ENCODE results near the gene KLF12. TPM values are rescaled to one million over a fixed set of nuclear protein-coding genes. Genes with fewer than 3 reads are reported as not detected.

The KLF12 gene
- polyA plus RNA-seq, 1 donor: 29.0 TPM

DNA sequence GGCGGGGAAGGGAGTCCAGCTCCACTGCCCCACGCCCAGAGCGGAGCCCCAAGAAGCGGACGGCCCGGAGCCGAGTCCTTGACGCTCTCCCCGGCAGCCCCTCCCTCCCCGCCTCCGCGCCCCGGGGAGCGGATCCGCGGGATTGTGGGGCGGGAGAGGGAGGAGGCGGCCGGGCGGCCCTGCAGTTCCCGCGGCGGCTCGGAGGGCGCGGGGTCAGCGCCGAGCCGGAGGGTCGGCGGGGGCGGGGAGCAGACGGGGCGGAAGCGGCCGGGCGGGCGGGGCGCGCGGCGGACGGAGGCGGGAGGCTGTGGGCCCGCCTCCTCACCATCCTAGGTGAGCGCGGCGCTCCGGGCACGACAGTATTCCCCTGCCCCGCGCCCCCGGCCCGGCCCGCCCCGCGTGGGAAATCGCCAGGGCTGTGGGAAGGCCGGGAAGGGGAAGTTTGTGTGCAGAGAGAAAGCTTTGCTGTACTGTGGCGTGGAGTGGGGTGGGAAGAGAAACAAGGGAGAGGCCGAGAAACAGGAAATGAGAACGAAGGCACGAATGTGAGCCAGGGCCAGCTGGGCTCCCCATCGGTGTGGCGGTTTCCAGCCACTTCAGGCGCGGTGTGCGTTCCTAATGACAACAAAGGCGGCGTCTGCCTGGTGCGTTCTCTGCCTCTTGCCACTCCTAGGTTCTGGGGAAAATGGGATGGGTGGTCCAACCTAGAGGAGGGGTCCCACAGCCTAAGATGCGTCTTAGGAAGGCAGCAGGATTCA lies 1.3 kb upstream of the KLF12 start:
- peak; percentile 75 for DNase-seq

DNA sequence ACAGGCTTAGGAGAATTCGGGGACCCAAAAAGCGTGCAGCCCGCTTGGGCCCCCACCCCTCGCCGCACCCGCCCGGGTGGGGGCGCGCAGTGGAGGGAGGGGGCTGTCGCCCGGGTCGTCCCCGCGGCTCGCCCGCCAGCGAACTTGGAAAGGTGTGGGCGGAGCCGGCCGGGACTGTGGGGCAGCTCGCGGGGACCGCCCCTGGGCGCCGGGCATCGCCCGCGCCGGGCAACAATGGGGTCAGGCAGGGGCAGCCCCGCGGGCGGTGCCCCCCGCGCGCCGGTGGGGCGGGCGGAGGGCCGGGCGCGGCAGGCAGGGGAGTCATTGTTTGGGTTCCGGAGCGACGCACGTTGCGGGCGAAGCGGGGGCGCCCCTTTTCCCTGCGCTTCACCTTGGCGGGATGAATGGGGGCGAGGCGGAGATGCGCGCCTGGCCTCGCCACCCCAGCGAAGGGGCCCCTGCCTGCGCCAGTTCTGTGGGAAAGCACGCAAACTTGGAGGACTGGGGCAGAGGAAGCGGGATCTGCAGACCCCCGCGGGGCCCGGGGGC lies 647 bp upstream of the KLF12 start:
- peak; percentile 62 for DNase-seq

- peak; percentile 89 for DNase-seq
Observed at GRCh38 chr13:74133657-74134201, 475 bp downstream of the KLF12 start.

DNA sequence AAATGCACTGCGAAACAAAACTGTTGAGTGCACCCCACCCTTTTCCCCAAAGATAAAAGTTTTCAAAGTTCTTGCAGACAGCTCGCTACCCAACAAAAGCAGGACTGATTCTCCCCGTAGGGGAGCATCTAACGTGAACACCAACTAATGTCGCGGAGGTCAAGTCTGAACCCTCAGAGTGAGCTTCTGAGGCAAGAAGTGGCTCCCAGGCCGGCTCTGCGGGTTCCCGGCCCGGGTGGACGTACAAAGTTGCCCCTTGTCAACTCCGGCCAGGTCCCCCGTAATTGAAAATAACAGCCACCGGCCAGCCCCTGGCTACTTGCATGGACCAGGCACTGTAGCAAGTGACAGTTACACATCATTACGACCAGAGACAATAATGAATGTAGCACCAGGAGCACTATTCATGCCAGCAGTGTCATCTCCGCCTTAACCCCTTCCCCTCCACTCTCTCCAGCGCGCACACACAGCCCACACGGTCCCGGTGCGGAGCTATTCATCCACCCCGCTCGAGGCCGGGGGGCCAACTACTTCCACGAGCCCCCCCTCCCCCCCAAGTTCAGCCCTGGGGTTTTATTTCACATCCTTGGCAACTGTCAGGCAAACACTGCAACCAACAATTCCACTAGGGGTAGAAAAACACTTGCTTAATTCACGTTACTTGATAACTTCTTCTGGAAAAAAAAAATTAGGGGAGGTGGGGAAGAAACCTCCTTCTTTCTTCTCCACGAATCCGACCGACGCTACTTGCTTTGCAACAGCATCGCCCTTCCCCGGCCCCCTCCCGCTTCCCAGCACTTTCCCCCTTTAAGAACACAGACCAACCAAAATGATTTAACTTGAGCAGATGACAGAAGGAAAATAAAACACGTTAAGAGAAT lies 1.2 kb downstream of the KLF12 start:
- DNase-seq: peak; percentile 36

DNA sequence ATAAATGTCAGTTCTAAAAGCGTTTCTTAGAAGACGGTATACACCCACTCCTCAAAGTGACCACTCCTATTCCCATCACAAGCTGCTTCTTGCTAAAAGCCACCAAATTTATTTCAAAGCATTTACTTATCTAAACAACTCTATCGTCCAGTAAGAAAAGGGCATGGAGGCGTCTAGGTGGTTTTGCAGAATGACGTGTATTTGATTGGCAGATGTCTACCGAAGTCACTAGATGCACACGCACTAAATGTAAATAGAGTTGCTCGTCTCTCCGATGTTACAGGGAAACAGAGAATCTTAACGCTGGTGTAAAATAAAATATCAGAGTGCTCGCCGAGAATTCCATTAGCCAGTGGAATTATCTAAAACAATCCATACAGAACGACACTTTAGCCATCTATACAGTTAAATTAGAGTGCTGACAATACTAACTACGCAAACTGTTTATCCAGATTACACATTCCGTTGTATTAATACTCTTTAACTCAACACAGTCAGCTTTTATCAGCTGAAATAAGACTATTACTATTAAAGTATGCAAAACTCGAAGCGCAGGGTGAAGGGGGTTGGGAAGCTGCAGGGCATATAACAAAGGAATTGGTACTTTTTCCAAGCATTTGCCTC lies 1.9 kb downstream of the KLF12 start:
- no peak for DNase-seq

DNA sequence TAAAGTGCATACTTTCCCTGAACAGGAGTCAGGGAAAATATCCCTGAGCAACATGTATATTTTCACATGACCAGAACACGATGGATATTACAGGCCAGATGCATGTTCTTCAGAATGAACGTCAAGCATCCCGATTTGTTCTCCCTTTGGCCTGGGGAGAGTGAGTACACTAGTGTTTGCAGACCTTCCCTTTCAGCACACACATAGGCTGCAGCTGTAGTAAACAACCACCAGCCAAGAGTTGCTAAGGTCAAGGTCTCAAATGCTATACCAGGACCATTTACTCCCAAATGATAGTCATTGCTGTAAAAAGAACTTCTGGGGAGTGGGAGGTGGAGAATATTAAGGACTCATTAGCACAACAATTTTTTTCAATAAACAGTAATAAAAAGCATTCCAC lies 3.0 kb downstream of the KLF12 start:
- no peak for DNase-seq

- DNase-seq: no peak
Observed at GRCh38 chr13:74129500-74130191, 4.6 kb downstream of the KLF12 start.

- DNase-seq: peak; percentile 47
Observed at GRCh38 chr13:74128156-74128767, 5.9 kb downstream of the KLF12 start.

GRCh38 chr13:74118328-74118727 lies 15.9 kb downstream of the KLF12 start:
- no peak for DNase-seq

DNA sequence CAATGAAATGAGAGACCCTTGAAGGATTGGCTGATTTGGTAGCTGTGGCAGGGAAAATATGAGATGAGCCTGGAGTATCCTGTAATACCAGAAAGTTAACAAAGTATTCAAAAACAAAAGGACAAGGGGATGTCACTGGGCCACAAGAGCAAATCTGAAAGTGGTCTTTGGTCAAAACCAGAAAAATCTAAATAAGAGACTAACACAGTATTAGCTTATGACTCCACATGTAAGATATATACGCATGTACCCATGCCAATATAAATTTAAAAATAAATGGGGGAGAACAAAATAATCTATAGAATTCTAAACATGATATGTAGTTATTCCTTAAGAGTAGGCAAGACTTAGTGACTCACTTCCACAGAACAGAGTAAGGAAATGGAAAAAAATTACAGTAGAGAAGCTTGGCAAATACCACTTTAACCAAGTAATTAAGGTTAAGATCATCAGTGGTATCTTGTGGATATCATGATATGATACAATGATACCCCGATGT lies 16.9 kb downstream of the KLF12 start:
- DNase-seq: no peak

- DNase-seq: no peak
Observed at GRCh38 chr13:74115133-74115532, 19.1 kb downstream of the KLF12 start.

GRCh38 chr13:74114641-74115040 lies 19.6 kb downstream of the KLF12 start:
- no peak for DNase-seq

DNA sequence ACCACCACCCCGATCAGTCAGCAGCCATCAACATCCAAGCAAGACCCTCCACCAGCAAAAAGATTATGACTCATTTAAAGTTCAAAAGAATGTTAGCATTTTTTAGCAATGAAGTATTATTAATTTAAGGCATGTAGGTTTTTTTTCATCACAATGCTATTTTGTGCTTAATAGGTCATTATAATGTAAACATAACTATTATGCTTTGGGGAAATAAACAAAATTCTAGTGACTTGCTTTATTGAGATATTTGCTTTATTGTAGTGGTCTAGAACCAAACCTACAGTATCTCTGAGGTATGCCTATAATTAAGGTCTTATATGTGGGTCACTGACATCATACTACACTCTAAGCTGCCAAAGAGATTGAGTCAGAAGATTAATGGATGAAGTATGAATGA lies 20.0 kb downstream of the KLF12 start:
- no peak for DNase-seq

DNA sequence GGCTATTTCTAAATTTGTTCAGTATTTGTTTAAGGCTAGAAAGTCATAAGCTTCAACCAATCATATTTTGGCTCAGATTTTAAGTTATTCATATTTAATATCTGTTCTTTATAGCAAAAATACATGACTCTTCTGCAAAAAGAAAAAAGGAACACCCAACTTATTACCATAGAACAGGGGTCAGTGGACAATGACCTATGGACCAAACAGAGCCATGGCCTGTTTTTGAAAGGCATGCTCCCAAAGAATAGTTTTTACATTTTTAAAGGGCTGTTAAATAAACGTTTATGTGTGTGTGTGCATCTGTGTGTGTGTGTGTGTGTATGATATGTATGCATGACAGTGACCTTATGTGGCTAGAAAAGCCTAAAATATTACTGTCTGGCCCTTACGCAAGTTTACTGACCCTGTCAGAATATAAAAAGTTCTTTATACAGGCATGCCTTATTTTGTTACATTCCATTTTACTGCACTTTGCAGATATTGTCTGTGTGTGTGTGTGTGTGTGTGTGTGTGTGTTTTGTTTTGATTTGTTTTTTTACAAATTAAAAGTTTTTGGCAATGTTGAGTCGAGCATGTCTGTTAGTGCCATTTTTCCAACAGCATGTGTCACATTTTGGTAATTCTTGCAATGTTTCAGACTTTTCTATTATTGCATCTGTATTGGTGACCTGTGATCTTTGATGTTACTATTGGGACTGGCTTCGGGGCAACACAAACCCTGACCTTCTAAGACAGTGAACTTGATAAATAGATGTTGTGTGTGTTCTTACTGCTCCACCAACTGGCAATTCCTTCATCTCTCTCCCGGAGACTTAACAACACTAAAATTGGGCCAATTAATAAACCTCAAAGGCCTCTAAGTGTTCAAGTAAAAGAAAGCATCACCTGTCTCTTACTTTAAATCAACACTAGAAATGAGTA lies 22.0 kb downstream of the KLF12 start:
- DNase-seq: no peak

- DNase-seq: no peak
Observed at GRCh38 chr13:74111399-74111798, 22.8 kb downstream of the KLF12 start.

DNA sequence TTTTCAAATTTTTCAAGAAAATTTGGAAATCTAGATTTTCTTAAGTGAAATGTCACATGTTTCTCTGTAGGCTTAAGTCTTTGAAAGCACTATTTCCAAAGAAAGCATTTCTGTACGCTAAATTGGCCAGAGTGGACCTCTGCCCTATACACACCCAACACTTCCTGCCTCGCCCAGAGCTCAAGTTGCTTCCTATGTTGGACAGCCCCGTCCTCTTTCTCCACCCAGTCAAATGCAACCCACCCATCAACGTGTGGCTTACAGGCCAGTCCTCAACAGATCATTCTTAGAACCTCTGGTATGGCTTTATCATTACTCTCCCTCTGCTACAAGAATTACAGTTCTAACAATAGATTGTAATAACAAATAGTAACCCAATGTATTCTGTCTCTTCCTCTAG lies 24.2 kb downstream of the KLF12 start:
- DNase-seq: no peak

DNA sequence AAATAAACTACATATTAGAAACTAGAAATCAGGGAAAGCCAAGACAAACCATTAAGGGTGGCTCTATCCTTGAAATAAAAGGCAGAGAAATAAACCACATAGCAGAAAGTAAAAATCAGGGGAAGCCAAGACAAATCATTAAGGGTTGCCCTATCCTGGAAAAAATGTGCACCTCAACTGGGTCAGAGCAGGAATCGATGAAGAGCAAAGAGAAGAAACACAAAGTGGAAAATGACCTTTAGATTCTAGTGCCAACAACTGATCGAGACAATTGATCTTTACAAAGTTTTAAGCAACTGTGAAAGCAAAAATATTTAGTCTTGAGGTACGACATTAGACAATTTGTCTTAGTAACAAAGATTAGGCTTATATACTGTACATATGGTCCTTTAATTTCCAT lies 26.6 kb downstream of the KLF12 start:
- DNase-seq: no peak

- no peak for DNase-seq
Observed at GRCh38 chr13:74105871-74106270, 28.3 kb downstream of the KLF12 start.

DNA sequence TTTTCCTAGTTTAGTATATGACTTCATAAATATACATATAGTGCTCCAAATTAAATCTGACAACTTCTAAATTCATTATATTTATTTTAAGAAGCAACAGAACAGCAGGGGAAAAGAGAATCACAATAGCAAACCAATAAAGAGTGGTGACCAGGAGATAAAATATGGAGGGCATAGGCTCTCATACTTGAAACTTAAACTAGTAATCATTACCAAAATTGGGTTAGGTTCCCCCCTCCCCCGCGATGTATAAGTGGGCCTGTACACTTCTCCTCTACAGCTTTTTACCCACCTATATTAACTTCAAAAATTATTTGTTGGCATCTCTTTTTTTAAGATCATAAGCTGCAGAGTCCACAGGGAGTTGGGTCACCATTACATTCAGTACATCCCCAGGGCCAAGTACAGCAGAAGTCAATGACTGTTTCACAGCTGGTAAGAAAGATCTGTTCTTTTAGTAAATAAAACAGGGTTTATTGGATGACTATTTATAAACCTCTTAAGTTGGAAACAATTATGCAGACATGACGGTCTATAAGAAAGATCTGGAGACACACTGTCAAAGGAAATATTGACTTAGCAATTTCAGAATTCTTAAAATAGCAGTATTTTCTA lies 29.4 kb downstream of the KLF12 start:
- no peak for DNase-seq

Measured in left kidney (tissue), 2 donors.